CD4-positive, alpha-beta T cell (primary cell): ENCODE results near the gene TOE1. TPM values are rescaled to one million over a fixed set of nuclear protein-coding genes. Genes with fewer than 3 reads are reported as not detected.
A peak's percentile ranks its signal among the peaks of the same experiment; 100 is the strongest.

Experiments
- ATAC-seq: fragments of 200-7000 bp; cut with Tn5 transposase; one replicate; pipeline ENCODE4 v1.10.0; 2022; ENCODE audit warnings: mild to moderate bottlenecking; ENCODE audit not compliant: poor library complexity
- CTCF ChIA-PET: fragments of 350-600 bp; sonication (Branson Sonifier 250); formaldehyde crosslinking; loops from one replicate; lab custom pipeline; 2021; ENCODE audit warnings: antibody characterized with exemption, inconsistent platforms; lab: Charles Lee
- POLR2A ChIA-PET: fragments of 350-600 bp; sonication (Branson Sonifier 250); formaldehyde crosslinking; loops from one replicate; lab custom pipeline; 2021; ENCODE audit warnings: antibody characterized with exemption, inconsistent platforms; lab: Charles Lee
- DNase-seq, 14 experiments: peaks; one replicate each; pipeline ENCODE4 v3.0.0-alpha.2; 2013 to 2020; ENCODE audit warnings: mixed read lengths in 2 of 14
- H3K27ac ChIP-seq, 2 donors: one replicate each; pipeline versions ENCODE4 v1.5.1 to v1.7.0; 2013; ENCODE audit warnings: low read length in 2 of 2, low read depth in 1 of 2, mild to moderate bottlenecking in 1 of 2
- H3K27me3 ChIP-seq, 2 experiments: 1 replicate in 1 of 2; 2 replicates in 1 of 2; pipeline versions ENCODE4 v1.6.1 to v1.7.0; 2013; ENCODE audit warnings: low read length in 2 of 2, control low read depth in 1 of 2, mild to moderate bottlenecking in 1 of 2, moderate library complexity in 1 of 2; ENCODE audit not compliant: insufficient read depth in 2 of 2, control insufficient read depth in 1 of 2
- H3K36me3 ChIP-seq: one replicate; pipeline ENCODE4 v1.6.1; 2013; ENCODE audit warnings: low read length, control low read depth; ENCODE audit not compliant: insufficient read depth
- H3K4me1 ChIP-seq: one replicate; pipeline ENCODE4 v1.6.1; 2013; ENCODE audit warnings: low read length, control low read depth; ENCODE audit not compliant: insufficient read depth
- H3K4me3 ChIP-seq: one replicate; pipeline ENCODE4 v1.5.1; 2013; ENCODE audit warnings: mild to moderate bottlenecking, low read length, moderate library complexity
- H3K9me3 ChIP-seq, 2 experiments: 1 replicate in 1 of 2; 2 replicates in 1 of 2; pipeline versions ENCODE4 v1.6.1 to v1.7.0; 2013; ENCODE audit warnings: low read length in 2 of 2, mild to moderate bottlenecking in 2 of 2, control low read depth in 1 of 2, moderate library complexity in 1 of 2; ENCODE audit not compliant: control insufficient read depth in 1 of 2, insufficient read depth in 1 of 2
- H3K27ac Mint-ChIP-seq: one replicate; pipeline ENCODE4 v1.8.0; 2020; ENCODE audit warnings: mixed read lengths
- H3K27me3 Mint-ChIP-seq: one replicate; pipeline ENCODE4 v1.8.0; 2021; ENCODE audit warnings: mixed read lengths
- H3K36me3 Mint-ChIP-seq: one replicate; pipeline ENCODE4 v1.8.0; 2021; ENCODE audit warnings: low read depth, mixed read lengths
- H3K4me1 Mint-ChIP-seq: one replicate; pipeline ENCODE4 v1.8.0; 2021; ENCODE audit warnings: low read depth, mixed read lengths
- H3K4me3 Mint-ChIP-seq: one replicate; pipeline ENCODE4 v1.8.0; 2020; ENCODE audit warnings: mild to moderate bottlenecking, mixed read lengths
- H3K9me3 Mint-ChIP-seq: one replicate; pipeline ENCODE4 v1.8.0; 2020; ENCODE audit warnings: mixed read lengths
- CTCF ChIP-seq: fragments of 200-600 bp; IDR thresholded peaks from one replicate; pipeline ENCODE4 v1.8.0; 2022; ENCODE audit warnings: antibody characterized with exemption, mild to moderate bottlenecking
- intact Hi-C, 2 experiments: fragments of 100-400 bp; cut with DNase I in 1 of 2; cut with micrococcal nuclease in 1 of 2; formaldehyde crosslinking; loops; one replicate each; pipeline versions ENCODE4 v1.15.1 to v1.9.0; 2023 to 2025; cut with DNase I, micrococcal nuclease
- total RNA-seq, 174 experiments: library from RNA in 2 of 174; stranded (reverse) in 2 of 174; gene quantifications; one replicate each; pipeline ENCODE4 v1.2.3 and lab custom pipeline; 2021 to 2026

Gene TOE1
- total RNA-seq, 2 experiments from 2014 or later, result 44.5 to 46.2 TPM

- peak in 2 of 14 experiments; percentile 11 to 36 for DNase-seq
- intact Hi-C loops, result loop anchor here (1.0 to 5.0 kb wide), 10 partner anchors 20 to 632 kb away; partner anchors contain the start of genes RNU5D-1 (in 2 of the 2), AKR1A1 (in 1 of the 2), ARMH1 (in 1 of the 2) and BEST4 (in 1 of the 2)
Measured at GRCh38 chr1:45304311-45305081, 35.5 kb upstream of the TOE1 start.

GRCh38 chr1:45305231-45305630 lies 34.7 kb upstream of the TOE1 start:
- Histone ChIP-seq H3K4me1 (peaks cover 24% of the 10 kb centered on the region), H3K4me3 (no peak overlapping the region), H3K27me3 (no peaks in the 10 kb centered on the region), H3K9me3 (no peaks in the 10 kb centered on the region), H3K27ac (peak overlapping the region in 1 of 2 donors; percentile 95), H3K36me3 (no peaks in the 10 kb centered on the region)
- no peak for ATAC-seq
- Mint-ChIP-seq H3K4me1 (peaks cover 27% of the 10 kb centered on the region), H3K27me3 (no peaks in the 10 kb centered on the region), H3K4me3 (peak overlapping the region; percentile 95), H3K9me3 (no peaks in the 10 kb centered on the region), H3K36me3 (no peaks in the 10 kb centered on the region), H3K27ac (peak overlapping the region; percentile 95)
- DNase-seq, result no peak
- POLR2A ChIA-PET, result interaction anchor here (0.6 to 6.2 kb wide), 6 partner anchors 35 to 574 kb away, joined by 3 to 163 read pairs (median 3); partner anchors contain the start of genes HECTD3, MUTYH, PLK3 and TESK2
- no peak for TF ChIP-seq CTCF
- intact Hi-C loops, result loop anchor here in 1 of 2 experiments (1.0 to 2.0 kb wide), 3 partner anchors 19 to 186 kb away; partner anchors contain the start of genes MUTYH, TESK2 and TOE1
- CTCF ChIA-PET, result interaction anchor here (0.8 to 1.3 kb wide), 2 partner anchors 34 to 291 kb away, joined by 3 read pairs; no protein-coding TSS in a partner anchor

More at GRCh38 chr1:45304311-45305081, 35.5 kb upstream of the TOE1 start:
- peaks cover 30% of the 10 kb centered on the region for H3K4me1 Mint-ChIP-seq
- no peak for TF ChIP-seq CTCF
- H3K36me3 ChIP-seq, result no peaks in the 10 kb centered on the region
- H3K27ac ChIP-seq, result peak overlapping the region; percentile 67 to 95
- H3K9me3 ChIP-seq, result no peaks in the 10 kb centered on the region
- ChIA-PET POLR2A (interaction anchor here (0.9 to 6.2 kb wide), 14 partner anchors 33 to 504 kb away, joined by 3 to 163 read pairs (median 8); partner anchors contain the start of genes CCDC163, DYNLT4, EIF2B3 and GPBP1L1), CTCF (interaction anchor here (1.2 to 5.2 kb wide), 6 partner anchors 12 to 291 kb away, joined by 4 to 66 read pairs (median 12); partner anchors contain the start of genes CCDC163, HECTD3, MMACHC and MUTYH)
- no peak for ATAC-seq
- no peaks in the 10 kb centered on the region for H3K36me3 Mint-ChIP-seq
- H3K4me1 ChIP-seq, result peaks cover 24% of the 10 kb centered on the region
- H3K4me3 ChIP-seq, result peak overlapping the region; percentile 84
- peak overlapping the region; percentile 95 for H3K27ac Mint-ChIP-seq
- H3K27me3 ChIP-seq, result no peaks in the 10 kb centered on the region
- no peaks in the 10 kb centered on the region for H3K9me3 Mint-ChIP-seq
- peak overlapping the region; percentile 95 for H3K4me3 Mint-ChIP-seq
- no peaks in the 10 kb centered on the region for H3K27me3 Mint-ChIP-seq

- peaks cover 24% of the 10 kb centered on the region for H3K4me1 ChIP-seq
- H3K36me3 ChIP-seq, result no peaks in the 10 kb centered on the region
- H3K9me3 ChIP-seq, result no peaks in the 10 kb centered on the region
- Mint-ChIP-seq H3K27me3 (no peaks in the 10 kb centered on the region), H3K9me3 (no peaks in the 10 kb centered on the region), H3K27ac (peak overlapping the region; percentile 95), H3K36me3 (no peaks in the 10 kb centered on the region), H3K4me3 (peak overlapping the region; percentile 76), H3K4me1 (peaks cover 22% of the 10 kb centered on the region)
- H3K27me3 ChIP-seq, result no peaks in the 10 kb centered on the region
- no peak for ATAC-seq
- no peak for DNase-seq
- no peak overlapping the region for H3K27ac ChIP-seq
- H3K4me3 ChIP-seq, result no peak overlapping the region
- intact Hi-C loops, result no loop called here
- CTCF ChIA-PET, result interaction anchor here (0.9 to 1.3 kb wide), 2 partner anchors 30 to 292 kb away, joined by 3 read pairs; no protein-coding TSS in a partner anchor
- no peak for TF ChIP-seq CTCF
- POLR2A ChIA-PET, result interaction anchor here (6.2 kb wide), 1 partner anchor 34 kb away, joined by 163 read pairs; the partner anchor contains the start of genes MUTYH and TOE1
Measured at GRCh38 chr1:45306319-45306718, 33.7 kb upstream of the TOE1 start.
